ENCODE data around the gene SRRM4.
"Not testable (repeated sequence)": the region's sequence is repeated elsewhere in the genome, so short reads cannot be mapped to it uniquely, and the experiment has no call there.

The SRRM4 gene

GRCh38 chr12:119072440-119072839, 91.1 kb downstream of the SRRM4 start:
- DNase-seq, result no peak

- no peak for DNase-seq
Measured at GRCh38 chr12:119075222-119075787, 94.0 kb downstream of the SRRM4 start.

GRCh38 chr12:119075918-119076317, 94.6 kb downstream of the SRRM4 start:
- no peak for DNase-seq

- DNase-seq, result no peak
Measured at GRCh38 chr12:119079530-119079929, 98.2 kb downstream of the SRRM4 start.

GRCh38 chr12:119082016-119082415, 100.7 kb downstream of the SRRM4 start:
- no peak for DNase-seq

GRCh38 chr12:119082496-119082895, 101.2 kb downstream of the SRRM4 start:
- no peak for DNase-seq

- no peak for DNase-seq
Measured at GRCh38 chr12:119088685-119089379, 107.5 kb downstream of the SRRM4 start.

- no peak for DNase-seq
Measured at GRCh38 chr12:119089380-119090013, 108.2 kb downstream of the SRRM4 start.

GRCh38 chr12:119090276-119090675, 108.9 kb downstream of the SRRM4 start:
- no peak for DNase-seq

GRCh38 chr12:119090865-119091264, 109.5 kb downstream of the SRRM4 start:
- no peak for DNase-seq

- no peak for DNase-seq
Measured at GRCh38 chr12:119096429-119097202, 115.3 kb downstream of the SRRM4 start.

GRCh38 chr12:119100933-119101332, 119.6 kb downstream of the SRRM4 start:
- DNase-seq, result no peak

GRCh38 chr12:119102274-119102673, 120.9 kb downstream of the SRRM4 start:
- no peak for DNase-seq

- DNase-seq, result no peak
Measured at GRCh38 chr12:119102714-119103113, 121.4 kb downstream of the SRRM4 start.

- DNase-seq, result not testable (repeated sequence)
Measured at GRCh38 chr12:119104969-119105368, 123.6 kb downstream of the SRRM4 start.

- DNase-seq, result no peak
Measured at GRCh38 chr12:119113496-119113986, 132.2 kb downstream of the SRRM4 start.

GRCh38 chr12:119114294-119114693, 133.0 kb downstream of the SRRM4 start:
- no peak for DNase-seq

GRCh38 chr12:119115296-119115905, 134.1 kb downstream of the SRRM4 start:
- no peak for DNase-seq

- no peak for DNase-seq
Measured at GRCh38 chr12:119117936-119118335, 136.6 kb downstream of the SRRM4 start.

- no peak for DNase-seq
Measured at GRCh38 chr12:119118625-119119024, 137.3 kb downstream of the SRRM4 start.

- DNase-seq, result no peak
Measured at GRCh38 chr12:119122047-119122446, 140.7 kb downstream of the SRRM4 start.

GRCh38 chr12:119122751-119123150, 141.4 kb downstream of the SRRM4 start:
- DNase-seq, result no peak

- no peak for DNase-seq
Measured at GRCh38 chr12:119128527-119128926, 147.2 kb downstream of the SRRM4 start.

Data from NCI-H524 treated with DMSO at 0.1 percent for 48 hours (cell line).